HCT116 (cell line): ENCODE data around the gene CBFA2T2. TPM values are rescaled to one million over a fixed set of nuclear protein-coding genes. Genes with fewer than 3 reads are reported as not detected.

ENCODE experiments used
- ATAC-seq: fragments of 200-7000 bp; cut with Tn5 transposase; 2 replicates; pipeline ENCODE4 v1.9.1; 2020; ENCODE audit warnings: mild to moderate bottlenecking, moderate library complexity
- BruUV-seq: library from RNA; stranded (reverse); fragments of 400-500 nt; replicated peaks from 2 replicates; lab custom pipeline; 2021; lab: Mats Ljungman, UMichigan
- CTCF ChIA-PET: fragments of 300-600 bp; sonication (Branson Sonifier 250); formaldehyde crosslinking; loops from one replicate; lab custom pipeline; 2021; ENCODE audit warnings: antibody characterized with exemption; lab: Charles Lee
- POLR2A ChIA-PET: fragments of 300-600, 350-600 bp; sonication (Branson Sonifier 250); formaldehyde crosslinking; loops from one replicate; lab custom pipeline; 2021; ENCODE audit warnings: antibody characterized with exemption; lab: Charles Lee
- RAD21 ChIA-PET, 2 experiments: fragments of 300-600 bp; sonication (Branson Sonifier 250); formaldehyde crosslinking; loops; one replicate each; lab custom pipeline; 2023; ENCODE audit warnings: low total read pairs in 2 of 2; ENCODE audit not compliant: uncharacterized antibody in 2 of 2, unreplicated experiment in 2 of 2, low non-redundant PET in 1 of 2; lab: Charles Lee
- DNase-seq: peaks from one replicate; pipeline ENCODE4 v3.0.0-alpha.2; 2010; ENCODE audit warnings: low read depth, low spot score
- H2AFZ ChIP-seq: fragments of 200-600 bp; shearing (Covaris generic), sonication (generic); 2 replicates; pipeline ENCODE4 v1.6.1; 2017; ENCODE audit warnings: low read depth, mixed run types, mixed read lengths, antibody characterized with exemption, low read length; ENCODE audit not compliant: poor library complexity, severe bottlenecking
- H3K27ac ChIP-seq: 2 replicates; pipeline ENCODE4 v1.5.1; 2012; ENCODE audit warnings: low read depth, low read length
- H3K27me3 ChIP-seq: fragments of 200-600 bp; sonication (generic); 2 replicates; pipeline ENCODE4 v1.6.1; 2016; ENCODE audit warnings: mixed run types, low read length, mixed read lengths; ENCODE audit not compliant: insufficient read depth
- H3K36me3 ChIP-seq, 2 experiments: fragments of 200-500 bp in 1 of 2; fragments of 200-600 bp in 1 of 2; sonication (Bioruptor generic) in 1 of 2; sonication (generic) in 1 of 2; 2 replicates each; pipeline versions ENCODE4 v1.5.1 to v1.6.1; 2014 to 2016; ENCODE audit warnings: low read length in 2 of 2, inconsistent platforms in 1 of 2, mixed read lengths in 1 of 2, mixed run types in 1 of 2; ENCODE audit not compliant: insufficient read depth in 2 of 2, control insufficient read depth in 1 of 2
- H3K4me1 ChIP-seq, 2 experiments: fragments of 200-600 bp in 1 of 2; sonication (generic) in 1 of 2; 2 replicates each; pipeline versions ENCODE4 v1.5.1 to v1.6.1; 2012 to 2017; ENCODE audit warnings: low read length in 2 of 2, inconsistent platforms in 1 of 2, mild to moderate bottlenecking in 1 of 2, mixed read lengths in 1 of 2, mixed run types in 1 of 2, moderate library complexity in 1 of 2; ENCODE audit not compliant: insufficient read depth in 2 of 2, control insufficient read depth in 1 of 2
- H3K4me2 ChIP-seq: fragments of 200-600 bp; sonication (generic); 2 replicates; pipeline ENCODE4 v1.6.1; 2017; ENCODE audit warnings: mixed run types, low read length, mixed read lengths
- H3K4me3 ChIP-seq, 2 experiments: fragments of 200-600 bp in 1 of 2; sonication (generic) in 1 of 2; replicated peaks in 1 of 2; 2 replicates each; pipeline ENCODE4 v1.5.1; 2011 to 2016; ENCODE audit warnings: low read length in 2 of 2, control low read depth in 1 of 2, low read depth in 1 of 2, mild to moderate bottlenecking in 1 of 2, mixed read lengths in 1 of 2, mixed run types in 1 of 2
- H3K79me2 ChIP-seq: fragments of 200-600 bp; sonication (generic); 2 replicates; pipeline ENCODE4 v1.6.1; 2017; ENCODE audit warnings: mild to moderate bottlenecking, mixed run types, low read length, moderate library complexity, mixed read lengths; ENCODE audit not compliant: insufficient read depth
- H3K9ac ChIP-seq: fragments of 200-600 bp; sonication (generic); 2 replicates; pipeline ENCODE4 v1.6.1; 2016; ENCODE audit warnings: low read length, mixed read lengths
- H3K9me2 ChIP-seq: fragments of 200-600 bp; sonication (generic), shearing (Covaris generic); 2 replicates; pipeline ENCODE4 v1.6.1; 2017; ENCODE audit warnings: mixed run types, mild to moderate bottlenecking, moderate library complexity; ENCODE audit not compliant: insufficient read depth
- H3K9me3 ChIP-seq, 2 experiments: fragments of 200-500 bp in 1 of 2; fragments of 200-600 bp in 1 of 2; sonication (Bioruptor generic) in 1 of 2; sonication (generic) in 1 of 2; 2 replicates each; pipeline ENCODE4 v1.6.1; 2014 to 2017; ENCODE audit warnings: low read length in 2 of 2, mixed read lengths in 2 of 2, inconsistent platforms in 1 of 2, low read depth in 1 of 2, mild to moderate bottlenecking in 1 of 2, mixed run types in 1 of 2, moderate library complexity in 1 of 2; ENCODE audit not compliant: control insufficient read depth in 1 of 2, insufficient read depth in 1 of 2
- H4K20me1 ChIP-seq: fragments of 200-600 bp; sonication (generic), shearing (Covaris generic); 2 replicates; pipeline ENCODE4 v1.6.1; 2017; ENCODE audit warnings: mixed run types, mild to moderate bottlenecking, moderate library complexity; ENCODE audit not compliant: insufficient read depth
- CBX3 ChIP-seq: IDR thresholded peaks from 2 replicates; pipeline ENCODE4 v1.6.1; 2012; ENCODE audit warnings: low read depth
- CEBPB ChIP-seq: IDR thresholded peaks from 2 replicates; pipeline ENCODE4 v1.6.1; 2012; ENCODE audit warnings: low read depth
- EGR1 ChIP-seq: IDR thresholded peaks from 2 replicates; pipeline ENCODE4 v1.6.1; 2012; ENCODE audit warnings: low read depth
- EZH2 ChIP-seq: fragments of 200-600 bp; sonication (generic); IDR thresholded peaks from 2 replicates; pipeline ENCODE4 v1.6.1; 2017; ENCODE audit warnings: antibody characterized with exemption, mixed run types
- JUND ChIP-seq: IDR thresholded peaks from 2 replicates; pipeline ENCODE4 v1.6.1; 2012
- POLR2A ChIP-seq: IDR thresholded peaks from 2 replicates; pipeline ENCODE4 v1.7.0; 2011; ENCODE audit warnings: borderline replicate concordance; ENCODE audit not compliant: insufficient read depth, insufficient read length; ENCODE audit errors: extremely low read depth
- POLR2AphosphoS5 ChIP-seq: IDR thresholded peaks from 2 replicates; pipeline ENCODE4 v1.6.1; 2011; ENCODE audit warnings: mild to moderate bottlenecking, low read depth, low read length, moderate library complexity
- RAD21 ChIP-seq: IDR thresholded peaks from 2 replicates; pipeline ENCODE4 v1.6.1; 2012; ENCODE audit warnings: low read depth, mild to moderate bottlenecking
- TCF7L2 ChIP-seq: IDR thresholded peaks from 2 replicates; pipeline ENCODE4 v1.7.0; 2011; ENCODE audit warnings: borderline replicate concordance, inconsistent platforms; ENCODE audit not compliant: insufficient read depth, insufficient read length; ENCODE audit errors: extremely low read depth
- YY1 ChIP-seq: IDR thresholded peaks from 2 replicates; pipeline ENCODE4 v1.6.1; 2011; ENCODE audit warnings: low read length, low read depth, moderate library complexity, mild to moderate bottlenecking; ENCODE audit not compliant: insufficient replicate concordance; ENCODE audit errors: extremely low read depth
- ZFX ChIP-seq: fragments of 450-650 bp; IDR thresholded peaks from 2 replicates; pipeline ENCODE4 v1.6.1; 2017
- ZNF274 ChIP-seq: fragments of 200-500 bp; sonication (Bioruptor generic); IDR thresholded peaks from 2 replicates; pipeline ENCODE4 v1.6.1; 2014; ENCODE audit warnings: mild to moderate bottlenecking, low read depth, low read length, inconsistent platforms
- intact Hi-C: fragments of 100-400 bp; cut with micrococcal nuclease; formaldehyde crosslinking; loops from 2 replicates; pipeline ENCODE4 v1.10.0; 2022
- total RNA-seq: library from RNA; stranded (reverse); gene quantifications from one replicate; pipeline ENCODE4 v1.2.1, GENCODE V29; 2021; ENCODE audit not compliant: unreplicated experiment
- TF ChIP-seq, protein P1 (sequence below): IDR thresholded peaks from 2 replicates; pipeline ENCODE4 v1.6.1; 2012
- TF ChIP-seq, protein P2 (sequence below): IDR thresholded peaks from 2 replicates; pipeline ENCODE4 v1.6.1; 2011; ENCODE audit warnings: mild to moderate bottlenecking, low read length, moderate library complexity; ENCODE audit not compliant: insufficient replicate concordance; ENCODE audit errors: extremely low read depth
- TF ChIP-seq, protein P3 (sequence below): IDR thresholded peaks from 2 replicates; pipeline ENCODE4 v1.6.1; 2012

CBFA2T2 gene
- total RNA-seq, 1 experiment from 2014 or later: 8.0 TPM

DNA sequence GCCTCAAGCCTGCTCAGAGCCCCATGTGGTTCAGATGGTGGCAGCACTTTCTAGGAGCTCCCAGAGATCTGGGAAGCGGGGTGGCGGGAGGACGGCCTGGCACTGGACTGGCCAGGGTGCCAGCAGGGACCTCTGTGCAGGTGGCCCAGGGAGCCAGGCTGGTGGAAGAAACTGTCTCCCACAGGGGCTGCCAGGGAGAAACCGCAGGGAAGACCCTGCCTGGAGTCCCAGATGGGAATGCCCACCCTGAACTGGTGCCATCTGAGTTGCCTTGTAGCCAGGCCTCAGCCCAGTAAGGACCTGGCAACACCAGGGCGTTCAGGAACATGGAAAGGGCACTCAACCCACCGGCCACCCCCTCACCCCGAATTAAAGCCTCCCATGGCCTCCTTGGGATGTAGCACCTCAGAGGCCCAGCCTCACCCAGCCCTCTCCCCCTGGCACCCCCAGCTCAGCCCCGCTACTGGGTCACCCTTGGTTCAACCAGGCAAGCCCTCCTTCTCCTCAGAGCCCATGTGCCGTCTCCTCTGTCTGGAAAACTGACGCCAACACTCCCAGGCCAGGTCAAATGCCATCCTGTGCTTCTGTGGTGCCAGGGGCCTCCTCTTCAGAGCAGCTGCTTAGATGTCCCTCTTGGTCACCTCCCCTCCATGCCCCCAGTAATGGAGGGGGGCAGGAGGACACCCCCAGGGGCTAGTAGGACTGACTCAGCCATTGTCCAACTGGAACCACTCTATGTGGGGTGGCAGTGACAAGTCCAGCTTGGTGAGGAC lies 166.3 kb downstream of the CBFA2T2 start:
- BruUV-seq: no TSS peak
- no peaks in the 10 kb centered on the region for H3K79me2 ChIP-seq
- CTCF ChIA-PET: no interaction called here
- no peak overlapping the region for H3K4me2 ChIP-seq
- no peak for ATAC-seq
- H3K4me3 ChIP-seq: no peak overlapping the region
- TF ChIP-seq POLR2AphosphoS5 (no peak), ZFX (no peak), TCF7L2 (no peak), CEBPB (no peak)
- TF ChIP-seq, all 23 proteins: peak for 0
- H2AFZ ChIP-seq: no peak overlapping the region
- no peaks in the 10 kb centered on the region for H4K20me1 ChIP-seq
- DNase-seq: no peak
- H3K36me3 ChIP-seq: peaks cover 0 to 3% of the 10 kb centered on the region in 2 experiments; a peak in 1 of 4 replicates
- no peaks in the 10 kb centered on the region for H3K27me3 ChIP-seq
- H3K9me3 ChIP-seq: no peaks in the 10 kb centered on the region
- no peak overlapping the region for H3K27ac ChIP-seq
- no peak overlapping the region for H3K9ac ChIP-seq
- no peaks in the 10 kb centered on the region for H3K9me2 ChIP-seq
- ChIA-PET RAD21 (no interaction called here), POLR2A (no interaction called here)
- peaks cover 0 to 12% of the 10 kb centered on the region in 2 experiments; a peak in 1 of 4 replicates for H3K4me1 ChIP-seq
- intact Hi-C loops: loop anchor here (10.0 kb wide), 1 partner anchor 469 kb away; no protein-coding TSS in a partner anchor

DNA sequence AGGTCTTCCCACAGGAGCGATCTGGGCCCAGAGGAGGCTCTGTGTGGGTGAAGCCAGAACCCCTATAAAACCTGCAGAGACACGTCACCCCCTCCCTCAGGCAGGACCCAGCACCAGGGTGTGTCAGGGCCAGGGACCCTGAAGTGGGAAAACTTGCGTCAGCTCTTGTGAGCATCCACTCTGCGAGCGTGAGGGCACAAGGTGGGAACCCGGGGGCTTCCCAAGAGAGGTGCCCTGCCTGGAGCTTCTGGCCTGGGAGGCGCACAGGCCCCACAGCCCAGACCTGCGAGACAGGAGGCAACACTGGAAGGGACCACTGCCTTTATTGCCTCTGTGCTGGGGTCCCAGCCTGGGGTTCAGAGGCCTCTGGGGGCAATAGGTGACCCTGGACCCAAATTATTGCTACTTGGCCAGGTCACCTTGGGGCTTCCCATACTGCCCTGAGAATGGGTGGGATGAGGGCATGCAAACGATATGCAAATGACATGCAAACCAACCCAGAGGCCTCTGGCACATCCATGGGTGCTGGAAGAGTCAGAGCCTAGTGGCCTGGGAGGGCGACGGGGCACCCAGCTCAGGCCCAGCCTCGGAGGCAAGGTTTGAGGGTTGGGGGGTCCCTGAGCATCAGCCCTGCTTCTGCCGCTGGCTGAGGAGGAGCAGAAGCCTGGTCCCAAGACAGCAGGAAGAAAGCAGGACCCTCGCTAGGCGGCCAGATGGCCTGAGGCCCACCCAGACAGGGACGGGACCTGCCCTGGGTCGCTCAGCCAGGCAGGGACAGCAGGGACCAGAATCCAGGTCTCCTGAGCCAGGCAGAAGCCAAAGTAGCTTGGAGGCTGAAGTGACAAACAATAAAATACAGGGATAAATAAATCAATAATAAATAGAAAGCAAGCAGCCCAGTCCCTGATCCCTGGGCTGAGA lies 167.1 kb downstream of the CBFA2T2 start:
- no peak overlapping the region for H3K4me2 ChIP-seq
- H3K4me3 ChIP-seq: no peak overlapping the region
- no peaks in the 10 kb centered on the region for H3K27me3 ChIP-seq
- ChIA-PET POLR2A (no interaction called here), RAD21 (no interaction called here), CTCF (no interaction called here)
- peaks cover 0 to 12% of the 10 kb centered on the region in 2 experiments; a peak in 1 of 4 replicates for H3K4me1 ChIP-seq
- peaks cover 0 to 3% of the 10 kb centered on the region in 2 experiments; a peak in 1 of 4 replicates for H3K36me3 ChIP-seq
- H3K27ac ChIP-seq: no peak overlapping the region
- H3K9me3 ChIP-seq: no peaks in the 10 kb centered on the region
- intact Hi-C loops: loop anchor here (10.0 kb wide), 1 partner anchor 468 kb away; no protein-coding TSS in a partner anchor
- no TSS peak for BruUV-seq
- H2AFZ ChIP-seq: no peak overlapping the region
- ATAC-seq: no peak
- H3K79me2 ChIP-seq: no peaks in the 10 kb centered on the region
- no peaks in the 10 kb centered on the region for H4K20me1 ChIP-seq
- no peak overlapping the region for H3K9ac ChIP-seq
- no peaks in the 10 kb centered on the region for H3K9me2 ChIP-seq
- DNase-seq: no peak
- TF ChIP-seq RAD21 (no peak), CBX3 (no peak), POLR2AphosphoS5 (no peak), EZH2 (no peak), TCF7L2 (no peak), ZNF274 (no peak), JUND (no peak), YY1 (no peak), CEBPB (no peak), EGR1 (no peak), POLR2A (no peak)
- TF ChIP-seq, protein P1, sequence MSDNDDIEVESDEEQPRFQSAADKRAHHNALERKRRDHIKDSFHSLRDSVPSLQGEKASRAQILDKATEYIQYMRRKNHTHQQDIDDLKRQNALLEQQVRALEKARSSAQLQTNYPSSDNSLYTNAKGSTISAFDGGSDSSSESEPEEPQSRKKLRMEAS: no peak
- TF ChIP-seq, protein P2, sequence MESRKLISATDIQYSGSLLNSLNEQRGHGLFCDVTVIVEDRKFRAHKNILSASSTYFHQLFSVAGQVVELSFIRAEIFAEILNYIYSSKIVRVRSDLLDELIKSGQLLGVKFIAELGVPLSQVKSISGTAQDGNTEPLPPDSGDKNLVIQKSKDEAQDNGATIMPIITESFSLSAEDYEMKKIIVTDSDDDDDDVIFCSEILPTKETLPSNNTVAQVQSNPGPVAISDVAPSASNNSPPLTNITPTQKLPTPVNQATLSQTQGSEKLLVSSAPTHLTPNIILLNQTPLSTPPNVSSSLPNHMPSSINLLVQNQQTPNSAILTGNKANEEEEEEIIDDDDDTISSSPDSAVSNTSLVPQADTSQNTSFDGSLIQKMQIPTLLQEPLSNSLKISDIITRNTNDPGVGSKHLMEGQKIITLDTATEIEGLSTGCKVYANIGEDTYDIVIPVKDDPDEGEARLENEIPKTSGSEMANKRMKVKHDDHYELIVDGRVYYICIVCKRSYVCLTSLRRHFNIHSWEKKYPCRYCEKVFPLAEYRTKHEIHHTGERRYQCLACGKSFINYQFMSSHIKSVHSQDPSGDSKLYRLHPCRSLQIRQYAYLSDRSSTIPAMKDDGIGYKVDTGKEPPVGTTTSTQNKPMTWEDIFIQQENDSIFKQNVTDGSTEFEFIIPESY: no peak
- TF ChIP-seq, protein P3, sequence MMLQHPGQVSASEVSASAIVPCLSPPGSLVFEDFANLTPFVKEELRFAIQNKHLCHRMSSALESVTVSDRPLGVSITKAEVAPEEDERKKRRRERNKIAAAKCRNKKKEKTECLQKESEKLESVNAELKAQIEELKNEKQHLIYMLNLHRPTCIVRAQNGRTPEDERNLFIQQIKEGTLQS: no peak
